Stimulated activated CD4-positive, alpha-beta T cell treated with anti-CD3 and anti-CD28 coated beads, Interleukin-1b, Interleukin-23, amount 100 ng/mL, for 48 hours (primary cell): Measurements from ENCODE around the gene MYO1D.
"Not testable (repeated sequence)": the region's sequence is repeated elsewhere in the genome, so short reads cannot be mapped to it uniquely, and the experiment has no call there.

Experiments
- DNase-seq: peaks from one replicate; pipeline ENCODE4 v3.0.0-alpha.2; 2020

The MYO1D gene

DNA sequence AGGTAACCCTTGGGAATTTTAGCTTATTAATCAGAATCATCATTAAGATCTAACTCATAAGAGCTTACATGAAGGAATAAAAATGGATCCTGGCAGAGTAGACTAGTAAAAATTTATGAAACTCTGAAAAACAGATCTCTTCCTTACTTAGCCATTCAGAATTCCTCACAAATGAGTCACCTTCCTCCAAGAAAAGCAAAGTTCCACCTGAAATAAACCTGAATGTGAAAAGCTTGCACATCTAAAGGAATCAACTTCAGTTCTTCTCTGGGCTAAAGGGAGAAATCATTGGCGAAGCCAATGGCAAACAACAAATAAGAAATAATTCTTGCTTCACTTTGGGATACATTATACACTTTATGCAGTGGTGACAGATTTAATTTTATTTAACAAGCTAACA lies 22.7 kb downstream of the MYO1D start:
- no peak for DNase-seq

DNA sequence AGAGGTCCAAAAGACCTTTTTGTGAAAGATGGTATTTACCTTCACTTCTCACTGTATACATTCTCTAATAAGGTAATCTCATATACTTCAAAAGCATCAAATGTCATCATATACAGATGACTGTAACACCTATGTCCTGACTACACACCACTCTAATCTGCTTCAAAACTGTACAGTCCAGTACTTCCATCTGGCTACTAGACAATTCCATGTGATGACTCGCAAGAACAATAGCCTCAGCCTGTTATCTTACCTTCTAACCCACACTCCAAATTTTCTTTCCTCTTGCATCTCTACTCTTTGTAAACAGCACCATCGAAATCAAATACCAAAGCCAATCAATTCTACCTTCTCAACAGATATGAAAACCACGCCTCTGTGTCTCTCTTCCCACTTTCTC lies 24.1 kb downstream of the MYO1D start:
- DNase-seq = no peak

DNA sequence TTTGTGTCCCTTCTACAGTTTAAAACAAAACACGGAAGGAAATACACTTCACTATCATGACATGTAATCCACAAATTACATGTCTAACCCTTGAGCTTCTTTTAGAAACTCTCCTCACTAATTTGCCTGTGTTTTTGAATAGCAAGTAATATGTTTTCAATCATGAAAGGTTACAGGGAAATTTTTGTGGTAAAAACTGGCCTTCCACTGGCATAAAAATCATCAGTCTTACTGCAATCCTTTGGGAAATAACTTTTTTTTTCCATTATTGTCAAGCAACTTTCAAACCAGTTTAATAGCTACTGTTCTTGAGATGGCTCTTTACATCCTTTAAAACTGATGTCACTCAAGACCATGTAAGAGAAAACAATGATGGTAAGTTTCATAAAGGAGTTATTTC lies 27.0 kb downstream of the MYO1D start:
- no peak for DNase-seq

DNA sequence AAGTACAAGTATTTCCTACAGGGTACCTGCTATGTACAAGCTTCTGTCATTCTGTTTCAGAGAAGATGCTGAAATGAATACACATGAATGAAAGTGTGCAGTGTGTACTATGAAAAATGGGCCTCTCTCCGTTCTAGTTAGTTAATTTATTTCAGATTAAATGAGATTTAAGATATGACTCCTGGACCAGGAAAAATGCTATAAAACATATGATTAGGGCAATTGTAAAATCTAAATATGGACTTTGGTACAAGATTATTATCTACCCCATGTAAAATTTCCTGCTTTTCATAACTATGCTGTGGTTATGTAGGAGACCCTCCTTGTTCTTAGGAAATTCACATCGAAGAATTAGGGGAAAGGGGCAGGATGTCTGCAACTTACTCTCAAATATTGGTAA lies 28.9 kb downstream of the MYO1D start:
- DNase-seq = no peak

GRCh38 chr17:32846143-32846542 lies 30.8 kb downstream of the MYO1D start:
- no peak for DNase-seq

- DNase-seq = no peak
Observed at GRCh38 chr17:32840241-32840640, 36.7 kb downstream of the MYO1D start.

- DNase-seq = no peak
Observed at GRCh38 chr17:32836527-32836926, 40.4 kb downstream of the MYO1D start.

DNA sequence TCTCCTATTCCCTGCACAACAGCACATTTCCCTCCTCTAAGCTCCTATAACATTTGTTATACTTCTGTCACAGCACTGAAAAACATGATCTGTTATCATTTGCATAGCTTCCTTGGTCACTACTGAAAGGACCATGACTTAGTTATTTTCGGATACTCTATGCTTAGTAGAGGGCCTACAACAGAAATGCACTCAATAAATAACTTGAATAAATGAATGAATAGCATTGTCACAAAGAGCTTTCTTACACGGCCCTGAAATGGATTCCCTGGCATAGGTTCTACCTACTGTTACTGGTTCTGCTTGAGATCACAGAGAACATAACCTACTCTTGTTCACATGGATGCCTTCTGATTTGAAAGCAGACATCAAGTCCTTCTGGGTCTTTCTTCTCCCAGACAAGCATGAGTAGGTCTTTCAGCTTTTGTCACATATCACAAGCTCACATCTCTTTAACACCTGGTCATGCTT lies 41.6 kb downstream of the MYO1D start:
- no peak for DNase-seq

DNA sequence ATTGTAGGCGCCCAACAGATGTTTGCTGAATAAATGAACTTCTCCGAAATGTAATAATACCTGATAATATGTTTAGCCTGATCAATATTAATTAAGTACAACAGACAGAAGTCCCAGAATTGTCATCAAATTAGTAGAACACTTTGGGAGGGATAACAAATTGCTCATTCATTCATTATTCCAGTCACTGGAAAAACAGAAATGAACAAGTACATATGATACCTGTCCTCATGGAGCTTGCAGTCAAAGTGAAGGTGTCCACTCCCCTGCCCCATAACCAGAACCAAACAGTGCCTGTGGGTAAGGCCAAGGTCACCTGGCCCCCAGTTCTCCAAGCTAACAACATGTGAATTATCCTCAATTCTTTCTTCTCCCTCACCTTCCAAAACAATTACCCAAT lies 42.8 kb downstream of the MYO1D start:
- DNase-seq = no peak

DNA sequence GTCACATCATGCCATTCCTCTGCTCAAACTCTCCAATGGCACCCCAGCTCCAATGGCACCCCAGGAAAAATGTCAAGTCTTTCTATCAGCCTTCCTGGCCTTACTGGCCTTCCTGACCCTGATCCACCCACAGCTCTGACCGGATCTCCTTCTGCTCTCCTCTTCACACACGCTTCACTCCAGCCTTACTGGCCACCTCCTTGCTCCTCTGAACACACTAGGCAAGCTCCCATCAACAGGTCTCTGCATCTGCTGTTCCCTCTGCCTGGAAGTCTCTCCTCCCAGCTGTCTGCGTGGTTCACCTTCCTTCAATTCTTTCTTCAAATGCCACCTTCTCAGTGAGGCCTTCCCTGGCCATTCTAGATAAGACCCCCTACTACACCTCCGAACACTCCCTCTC lies 43.4 kb downstream of the MYO1D start:
- no peak for DNase-seq

DNA sequence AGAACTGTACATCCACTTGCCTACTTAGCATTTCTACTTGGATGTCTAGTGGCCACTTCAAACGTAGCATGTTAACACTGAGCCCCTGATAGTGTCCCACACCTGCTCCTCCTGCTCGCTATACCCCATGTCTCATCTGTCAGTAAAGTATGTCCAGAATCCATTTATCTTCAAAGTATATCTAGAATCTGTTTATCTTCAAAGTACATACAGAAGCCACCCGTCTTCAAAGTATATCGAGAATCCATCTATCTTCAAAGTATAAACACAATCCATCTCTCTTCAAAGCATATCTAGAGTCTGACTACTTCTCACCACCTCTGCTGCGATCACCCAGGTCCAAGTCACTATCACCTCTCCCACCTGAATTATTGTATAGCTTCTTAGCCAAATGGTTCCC lies 43.8 kb downstream of the MYO1D start:
- no peak for DNase-seq

GRCh38 chr17:32831627-32832243 lies 45.2 kb downstream of the MYO1D start:
- DNase-seq = no peak

GRCh38 chr17:32831223-32831622 lies 45.7 kb downstream of the MYO1D start:
- DNase-seq = no peak

DNA sequence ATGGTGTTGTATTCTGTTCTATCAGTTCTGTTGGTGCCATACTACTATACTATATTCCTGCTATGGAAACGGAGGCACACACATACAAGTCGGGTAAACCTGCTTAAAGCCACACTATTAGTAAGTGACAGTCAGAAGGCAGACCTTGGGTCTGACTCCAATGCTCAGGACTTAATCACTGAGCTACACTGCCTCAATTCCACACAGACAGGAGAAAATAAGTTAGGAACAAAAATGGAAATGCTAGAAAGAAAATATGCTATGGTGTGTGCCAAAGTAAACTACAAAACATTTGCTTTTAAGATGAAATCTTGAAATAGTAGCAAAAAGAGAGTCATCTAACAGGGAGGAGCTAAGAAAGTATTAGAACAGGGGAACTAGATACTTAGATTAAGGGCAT lies 48.1 kb downstream of the MYO1D start:
- DNase-seq = no peak

GRCh38 chr17:32827227-32827626 lies 49.7 kb downstream of the MYO1D start:
- DNase-seq = no peak

DNA sequence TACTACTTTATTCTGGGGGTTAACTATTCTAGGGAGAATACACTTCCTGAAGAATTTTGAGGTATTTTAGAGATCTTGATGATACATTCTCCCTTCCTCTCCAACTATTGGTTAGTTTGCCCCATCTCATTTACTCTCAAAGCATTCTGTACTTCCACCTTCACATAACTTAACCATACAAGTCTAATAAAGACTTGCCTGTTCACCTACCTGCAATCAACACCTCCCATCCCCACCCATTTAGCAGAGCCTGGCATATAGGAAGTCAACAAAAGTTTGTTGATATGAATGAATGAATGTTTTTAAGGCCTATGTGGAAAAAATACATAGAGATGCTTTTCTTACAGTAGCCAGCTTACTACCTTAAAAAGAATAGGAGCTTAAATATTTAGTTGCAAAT lies 50.8 kb downstream of the MYO1D start:
- no peak for DNase-seq

- no peak for DNase-seq
Observed at GRCh38 chr17:32824334-32824733, 52.6 kb downstream of the MYO1D start.

GRCh38 chr17:32822996-32823395 lies 53.9 kb downstream of the MYO1D start:
- no peak for DNase-seq

GRCh38 chr17:32821987-32822934 lies 54.7 kb downstream of the MYO1D start:
- DNase-seq = not testable (repeated sequence)

DNA sequence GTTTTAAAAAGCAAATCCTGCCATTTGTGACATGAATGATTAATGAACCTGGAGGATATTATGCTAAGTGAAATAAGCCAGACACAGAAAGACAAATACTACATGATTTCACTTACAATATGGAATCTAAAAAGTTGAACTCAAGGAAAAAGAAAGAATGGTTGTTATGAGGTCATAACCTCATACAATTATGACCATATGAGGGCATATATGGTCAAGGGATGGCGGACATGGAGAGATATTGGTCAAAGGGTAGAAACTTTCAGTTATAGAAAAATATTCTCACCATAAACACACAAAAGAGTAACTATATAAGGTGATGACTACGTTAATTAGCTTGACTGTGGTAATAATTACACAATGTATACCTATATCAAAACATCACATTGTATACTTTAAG lies 56.5 kb downstream of the MYO1D start:
- DNase-seq = no peak

- DNase-seq = no peak
Observed at GRCh38 chr17:32819787-32820186, 57.1 kb downstream of the MYO1D start.

- DNase-seq = no peak
Observed at GRCh38 chr17:32819035-32819434, 57.9 kb downstream of the MYO1D start.

DNA sequence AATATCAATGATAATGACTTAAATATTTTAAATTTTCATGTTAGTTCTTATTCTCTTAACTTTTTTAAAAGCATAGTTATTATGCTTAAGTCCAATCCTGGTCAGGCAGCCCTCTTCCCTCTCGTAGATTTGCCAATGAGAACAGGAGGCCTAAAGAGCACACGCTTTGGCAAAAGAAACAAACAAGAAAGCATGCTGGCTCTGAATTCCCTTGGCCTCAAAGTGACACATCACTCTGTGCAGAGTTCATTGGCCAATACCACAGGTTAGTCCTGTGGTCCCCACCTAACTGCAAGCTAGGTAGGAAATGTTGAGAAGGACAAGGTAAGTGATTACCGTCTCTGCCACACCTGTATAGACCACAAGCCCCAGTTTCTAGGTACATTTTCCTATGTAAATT lies 61.5 kb downstream of the MYO1D start:
- no peak for DNase-seq

DNA sequence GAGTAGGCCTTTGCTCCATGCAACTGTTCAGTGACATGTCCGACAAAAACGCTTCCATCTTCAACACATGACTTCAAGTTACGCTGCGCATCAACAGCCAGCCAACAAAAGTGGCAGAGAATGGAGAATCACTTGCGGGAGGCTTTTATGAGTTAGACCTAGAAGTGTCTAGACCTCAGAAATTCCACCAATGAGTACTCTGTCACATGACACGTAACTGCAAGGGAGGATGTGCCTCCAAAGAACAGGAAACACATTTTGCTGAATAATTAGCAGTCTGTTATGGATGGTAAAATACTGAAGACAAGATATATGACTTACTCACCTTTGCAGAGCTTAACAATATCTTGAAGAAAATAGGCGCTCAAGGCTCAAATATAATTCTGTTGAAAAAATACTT lies 62.1 kb downstream of the MYO1D start:
- DNase-seq = no peak
